MM.1S (cell line): ENCODE data around the gene EDEM1.

ENCODE experiments used
- DNase-seq: peaks from one replicate; pipeline ENCODE4 v3.0.0-alpha.2; 2015
- H2AFZ ChIP-seq: fragments of 300-600 bp; sonication (generic); 2 replicates; pipeline ENCODE4 v1.6.0; 2016; ENCODE audit warnings: antibody characterized with exemption, low read length
- H3F3A ChIP-seq: fragments of 300-600 bp; sonication (generic); 2 replicates; pipeline ENCODE4 v1.6.1; 2016; ENCODE audit warnings: mild to moderate bottlenecking, antibody characterized with exemption, low read length, moderate library complexity, mixed read lengths; ENCODE audit not compliant: insufficient read depth
- H3K27ac ChIP-seq: fragments of 300-600 bp; sonication (generic); 2 replicates; pipeline ENCODE4 v1.5.1; 2016; ENCODE audit warnings: mild to moderate bottlenecking, low read length
- H3K27me3 ChIP-seq: fragments of 300-600 bp; sonication (generic); replicated peaks from 2 replicates; pipeline ENCODE4 v1.6.0; 2016; ENCODE audit warnings: low read length; ENCODE audit not compliant: insufficient read depth
- H3K36me3 ChIP-seq: fragments of 300-600 bp; sonication (generic); replicated peaks from 2 replicates; pipeline ENCODE4 v1.6.1; 2016; ENCODE audit warnings: mild to moderate bottlenecking, low read length, mixed read lengths; ENCODE audit not compliant: insufficient read depth
- H3K4me1 ChIP-seq: fragments of 300-600 bp; sonication (generic); 2 replicates; pipeline ENCODE4 v1.6.1; 2016; ENCODE audit warnings: low read length, mixed read lengths
- H3K4me2 ChIP-seq: fragments of 300-600 bp; sonication (generic); 2 replicates; pipeline ENCODE4 v1.6.0; 2016; ENCODE audit warnings: low read depth, low read length
- H3K4me3 ChIP-seq: fragments of 300-600 bp; sonication (generic); 2 replicates; pipeline ENCODE4 v1.5.1; 2016; ENCODE audit warnings: low read length, mixed read lengths
- H3K79me2 ChIP-seq: fragments of 300-600 bp; sonication (generic); 2 replicates; pipeline ENCODE4 v1.6.1; 2016; ENCODE audit warnings: mixed run types, low read length, mixed read lengths
- H3K9ac ChIP-seq: fragments of 300-600 bp; sonication (generic); 2 replicates; pipeline ENCODE4 v1.6.1; 2016; ENCODE audit warnings: low read length, mixed read lengths
- H3K9me2 ChIP-seq: fragments of 300-600 bp; sonication (generic); replicated peaks from 2 replicates; pipeline ENCODE4 v1.6.1; 2016; ENCODE audit warnings: mild to moderate bottlenecking, low read length, mixed read lengths; ENCODE audit not compliant: insufficient read depth
- H3K9me3 ChIP-seq: fragments of 300-600 bp; sonication (generic); replicated peaks from 2 replicates; pipeline ENCODE4 v1.6.1; 2016; ENCODE audit warnings: mild to moderate bottlenecking, low read length, mixed read lengths; ENCODE audit not compliant: insufficient read depth
- H4K20me1 ChIP-seq: fragments of 300-600 bp; sonication (generic); 2 replicates; pipeline ENCODE4 v1.6.1; 2016; ENCODE audit warnings: mild to moderate bottlenecking, low read length, moderate library complexity, mixed read lengths; ENCODE audit not compliant: insufficient read depth
- CTCF ChIP-seq: fragments of 300-600 bp; sonication (generic); IDR thresholded peaks from 2 replicates; pipeline ENCODE4 v1.5.1; 2016; ENCODE audit warnings: antibody characterized with exemption, low read length, mixed read lengths
- EZH2 ChIP-seq: fragments of 300-600 bp; sonication (generic); optimal IDR thresholded peaks from 2 replicates; pipeline ENCODE3; 2017; ENCODE audit warnings: low read depth, mild to moderate bottlenecking, antibody characterized with exemption, low read length, mixed read lengths
- EZH2phosphoT487 ChIP-seq: fragments of 300-600 bp; sonication (generic); IDR thresholded peaks from 2 replicates; pipeline ENCODE4 v1.6.1; 2018; ENCODE audit warnings: antibody characterized with exemption, low read length

The EDEM1 gene

GRCh38 chr3:5188419-5189221 is 1.1 kb downstream of the EDEM1 start:
- Histone ChIP-seq H3K9ac (peak overlapping the region; percentile 100), H3K4me3 (peak overlapping the region; percentile 95), H3K4me1 (peaks cover 43% of the 10 kb centered on the region), H4K20me1 (no peaks in the 10 kb centered on the region), H3K79me2 (peaks cover 91% of the 10 kb centered on the region), H3K27me3 (no peaks in the 10 kb centered on the region), H3K9me2 (no peaks in the 10 kb centered on the region), H3K36me3 (0 out of 2 replicates have a peak, but pooled peaks cover 5% of the 10 kb centered on the region), H3K9me3 (no peaks in the 10 kb centered on the region), H2AFZ (no peak overlapping the region), H3K4me2 (peak overlapping the region; percentile 87), H3F3A (peaks cover 80% of the 10 kb centered on the region), H3K27ac (peak overlapping the region; percentile 98)
- DNase-seq = peak; percentile 56
- TF ChIP-seq EZH2 = no peak
- no peak for TF ChIP-seq EZH2phosphoT487

- no peak for DNase-seq
- TF ChIP-seq CTCF = no peak
- TF ChIP-seq EZH2 = no peak
- TF ChIP-seq EZH2phosphoT487 = no peak
- Histone ChIP-seq H3K27me3 (no peaks in the 10 kb centered on the region), H3K36me3 (peaks cover 8% of the 10 kb centered on the region; the same call in 1 of the 2 replicates), H3K79me2 (peaks cover 95% of the 10 kb centered on the region), H3F3A (peaks cover 83% of the 10 kb centered on the region), H3K9me2 (no peaks in the 10 kb centered on the region), H3K9me3 (no peaks in the 10 kb centered on the region), H3K4me3 (peak overlapping the region; percentile 95), H3K4me2 (peak overlapping the region; percentile 87), H3K27ac (peak overlapping the region; percentile 98), H4K20me1 (no peaks in the 10 kb centered on the region), H2AFZ (no peak overlapping the region), H3K9ac (peak overlapping the region; percentile 100), H3K4me1 (peaks cover 43% of the 10 kb centered on the region)
Observed at GRCh38 chr3:5190147-5190791, 2.8 kb downstream of the EDEM1 start.

GRCh38 chr3:5191555-5192304 is 4.2 kb downstream of the EDEM1 start:
- H3K9ac ChIP-seq = peak overlapping the region; percentile 100
- peak overlapping the region; percentile 87 for H3K4me2 ChIP-seq
- peak; percentile 43 for DNase-seq
- peak overlapping the region; percentile 98 for H3K27ac ChIP-seq
- H3K4me1 ChIP-seq = peaks cover 48% of the 10 kb centered on the region
- H3K9me3 ChIP-seq = no peaks in the 10 kb centered on the region
- no peaks in the 10 kb centered on the region for H4K20me1 ChIP-seq
- H3K27me3 ChIP-seq = no peaks in the 10 kb centered on the region
- no peak overlapping the region for H2AFZ ChIP-seq
- H3K4me3 ChIP-seq = peak overlapping the region; percentile 95
- peaks cover 8% of the 10 kb centered on the region; the same call in 1 of the 2 replicates for H3K36me3 ChIP-seq
- no peaks in the 10 kb centered on the region for H3K9me2 ChIP-seq
- H3F3A ChIP-seq = peaks cover 85% of the 10 kb centered on the region
- TF ChIP-seq EZH2 (no peak), EZH2phosphoT487 (no peak), CTCF (no peak)
- H3K79me2 ChIP-seq = peaks cover 97% of the 10 kb centered on the region
